ENCODE results near the gene KRTAP10-12. TPM values are rescaled to one million over a fixed set of nuclear protein-coding genes. Genes with fewer than 3 reads are reported as not detected.

KRTAP10-12 gene
- total RNA-seq, 2 donors from 2014 or later: not detected

GRCh38 chr21:44726826-44727225 lies 29.9 kb downstream of the KRTAP10-12 start:
- Mint-ChIP-seq H3K36me3 (ENCODE audit: low read depth) (no peaks in the 10 kb centered on the region), H3K9me3 (no peaks in the 10 kb centered on the region), H3K4me3 (no peak overlapping the region), H3K27me3 (ENCODE audit: insufficient read depth) (peaks cover 32% of the 10 kb centered on the region), H3K27ac (no peak overlapping the region), H3K4me1 (peaks cover 21% of the 10 kb centered on the region)
- Histone ChIP-seq H3K9me3 (ENCODE audit: control insufficient read depth, low read length) (no peaks in the 10 kb centered on the region), H3K36me3 (ENCODE audit: control insufficient read depth, insufficient read depth, low read length) (no peaks in the 10 kb centered on the region), H3K4me3 (ENCODE audit: low read length) (no peak overlapping the region), H3K27ac (ENCODE audit: low read depth, low read length) (no peak overlapping the region), H3K9ac (ENCODE audit: extremely low read depth, low read length, poor library complexity, severe bottlenecking) (no peak overlapping the region), H3K27me3 (ENCODE audit: control insufficient read depth, insufficient read depth, low read length, poor library complexity, severe bottlenecking) (peaks cover 8% of the 10 kb centered on the region), H3K4me1 (ENCODE audit: control insufficient read depth, insufficient read depth, low read length) (no peaks in the 10 kb centered on the region)
- no peak for DNase-seq
- whole genome bisulfite sequencing, 2 experiments (ENCODE audit: insufficient coverage in 1 of 2, insufficient read length in 1 of 2): 83 to 87% methylated on average over 1 to 6 of the region's 6 CpGs
- no peak for TF ChIP-seq CTCF (conservative IDR thresholded peaks at IDR 0.05)

- Mint-ChIP-seq H3K36me3 (ENCODE audit: low read depth) (no peaks in the 10 kb centered on the region), H3K4me1 (peaks cover 21% of the 10 kb centered on the region), H3K9me3 (no peaks in the 10 kb centered on the region), H3K27ac (no peak overlapping the region), H3K4me3 (no peak overlapping the region), H3K27me3 (ENCODE audit: insufficient read depth) (peaks cover 32% of the 10 kb centered on the region)
- H3K9ac ChIP-seq (ENCODE audit: extremely low read depth, low read length, poor library complexity, severe bottlenecking): no peak overlapping the region
- no peaks in the 10 kb centered on the region for H3K9me3 ChIP-seq (ENCODE audit: control insufficient read depth, low read length)
- no peak overlapping the region for H3K4me3 ChIP-seq (ENCODE audit: low read length)
- DNase-seq: no peak
- H3K4me1 ChIP-seq (ENCODE audit: control insufficient read depth, insufficient read depth, low read length): no peaks in the 10 kb centered on the region
- H3K27ac ChIP-seq (ENCODE audit: low read depth, low read length): no peak overlapping the region
- no peak for TF ChIP-seq CTCF (conservative IDR thresholded peaks at IDR 0.05)
- no peaks in the 10 kb centered on the region for H3K36me3 ChIP-seq (ENCODE audit: control insufficient read depth, insufficient read depth, low read length)
- WGBS, 2 experiments (ENCODE audit: insufficient coverage in 1 of 2, insufficient read length in 1 of 2): 91 to 100% methylated on average over 2 to 8 of the region's 8 CpGs
- peaks cover 8% of the 10 kb centered on the region for H3K27me3 ChIP-seq (ENCODE audit: control insufficient read depth, insufficient read depth, low read length, poor library complexity, severe bottlenecking)
These were observed 30.3 kb downstream of the KRTAP10-12 start for GRCh38 chr21:44727321-44727720.

- H3K36me3 ChIP-seq (ENCODE audit: control insufficient read depth, insufficient read depth, low read length): no peaks in the 10 kb centered on the region
- H3K4me3 Mint-ChIP-seq: no peak overlapping the region
- H3K27me3 Mint-ChIP-seq (ENCODE audit: insufficient read depth): peaks cover 28% of the 10 kb centered on the region
- DNase-seq: no peak
- no peak overlapping the region for H3K9ac ChIP-seq (ENCODE audit: extremely low read depth, low read length, poor library complexity, severe bottlenecking)
- H3K4me1 ChIP-seq (ENCODE audit: control insufficient read depth, insufficient read depth, low read length): no peaks in the 10 kb centered on the region
- no peaks in the 10 kb centered on the region for H3K9me3 Mint-ChIP-seq
- 90% methylated on average over 3 to 9 of the region's 9 CpGs for WGBS, 2 experiments (ENCODE audit: insufficient coverage in 1 of 2, insufficient read length in 1 of 2)
- H3K4me1 Mint-ChIP-seq: peaks cover 18% of the 10 kb centered on the region
- no peaks in the 10 kb centered on the region for H3K36me3 Mint-ChIP-seq (ENCODE audit: low read depth)
- TF ChIP-seq CTCF (conservative IDR thresholded peaks at IDR 0.05): no peak
- no peak overlapping the region for H3K27ac Mint-ChIP-seq
- H3K27ac ChIP-seq (ENCODE audit: low read depth, low read length): no peak overlapping the region
- no peak overlapping the region for H3K4me3 ChIP-seq (ENCODE audit: low read length)
- H3K27me3 ChIP-seq (ENCODE audit: control insufficient read depth, insufficient read depth, low read length, poor library complexity, severe bottlenecking): peaks cover 8% of the 10 kb centered on the region
- H3K9me3 ChIP-seq (ENCODE audit: control insufficient read depth, low read length): no peaks in the 10 kb centered on the region
These were observed 30.8 kb downstream of the KRTAP10-12 start for GRCh38 chr21:44727757-44728156.
